Duodenal mucosa (tissue), 2 donors: ENCODE data around the gene ANXA10.

Source experiments
- H3K27ac ChIP-seq: one replicate; pipeline ENCODE4 v1.7.0; 2013; ENCODE audit warnings: low read depth, low read length
- H3K27me3 ChIP-seq, 2 donors: one replicate each; pipeline ENCODE4 v1.7.0; 2013; ENCODE audit warnings: low read length in 2 of 2, control low read depth in 1 of 2; ENCODE audit not compliant: insufficient read depth in 2 of 2, control insufficient read depth in 1 of 2
- H3K36me3 ChIP-seq, 2 donors: one replicate each; pipeline ENCODE4 v1.7.0; 2013; ENCODE audit warnings: low read length in 2 of 2, control low read depth in 1 of 2; ENCODE audit not compliant: insufficient read depth in 2 of 2, control insufficient read depth in 1 of 2
- H3K4me1 ChIP-seq, 2 donors: one replicate each; pipeline ENCODE4 v1.7.0; 2013; ENCODE audit warnings: low read length in 2 of 2, control low read depth in 1 of 2; ENCODE audit not compliant: insufficient read depth in 2 of 2, control insufficient read depth in 1 of 2
- H3K4me3 ChIP-seq, 2 donors: one replicate each; pipeline ENCODE4 v1.7.0; 2013; ENCODE audit warnings: low read length in 2 of 2, low read depth in 1 of 2
- H3K9ac ChIP-seq, 2 donors: one replicate each; pipeline ENCODE4 v1.7.0; 2013; ENCODE audit warnings: low read length in 2 of 2, low read depth in 1 of 2
- H3K9me3 ChIP-seq, 2 donors: one replicate each; pipeline ENCODE4 v1.7.0; 2013; ENCODE audit warnings: low read length in 2 of 2, control low read depth in 1 of 2; ENCODE audit not compliant: control insufficient read depth in 1 of 2

The ANXA10 gene

DNA sequence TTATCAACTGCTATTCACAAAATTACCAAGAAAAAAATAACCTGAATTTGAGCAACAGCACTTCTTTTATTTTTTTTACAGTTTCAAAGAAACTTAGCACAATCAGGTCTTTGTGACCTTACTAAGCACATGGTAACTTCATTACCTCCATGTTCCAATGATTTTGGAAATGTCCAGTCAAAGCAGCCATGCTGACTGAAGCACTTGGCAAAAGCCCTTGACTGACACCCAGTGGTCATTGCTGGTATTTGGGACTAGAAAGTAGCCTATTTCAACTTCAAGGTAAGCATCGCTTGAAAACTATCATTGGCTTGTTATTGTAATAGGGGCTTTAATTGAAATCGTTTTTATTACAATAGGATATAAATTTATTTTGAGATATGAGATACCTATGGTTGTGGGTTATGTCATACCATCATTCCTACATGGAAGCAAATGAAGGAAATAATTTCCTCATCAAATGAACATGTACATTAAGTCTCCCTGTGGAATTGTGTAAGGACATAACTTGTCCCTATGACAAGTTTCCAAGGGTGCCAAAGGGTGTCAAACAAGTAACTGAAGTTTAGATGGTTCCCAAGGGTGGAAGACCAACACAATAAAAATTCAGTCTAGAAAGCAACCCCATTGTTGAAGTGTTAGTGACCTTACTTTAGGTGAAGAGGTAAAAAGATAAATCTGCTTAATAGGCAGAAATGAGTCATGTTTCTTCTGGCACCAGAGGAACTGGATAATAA lies 15.2 kb upstream of the ANXA10 start:
- Histone ChIP-seq H3K27me3 (no peaks in the 10 kb centered on the region), H3K9me3 (no peaks in the 10 kb centered on the region), H3K4me1 (no peaks in the 10 kb centered on the region), H3K27ac (no peak overlapping the region), H3K36me3 (no peaks in the 10 kb centered on the region), H3K4me3 (no peak overlapping the region), H3K9ac (no peak overlapping the region)

DNA sequence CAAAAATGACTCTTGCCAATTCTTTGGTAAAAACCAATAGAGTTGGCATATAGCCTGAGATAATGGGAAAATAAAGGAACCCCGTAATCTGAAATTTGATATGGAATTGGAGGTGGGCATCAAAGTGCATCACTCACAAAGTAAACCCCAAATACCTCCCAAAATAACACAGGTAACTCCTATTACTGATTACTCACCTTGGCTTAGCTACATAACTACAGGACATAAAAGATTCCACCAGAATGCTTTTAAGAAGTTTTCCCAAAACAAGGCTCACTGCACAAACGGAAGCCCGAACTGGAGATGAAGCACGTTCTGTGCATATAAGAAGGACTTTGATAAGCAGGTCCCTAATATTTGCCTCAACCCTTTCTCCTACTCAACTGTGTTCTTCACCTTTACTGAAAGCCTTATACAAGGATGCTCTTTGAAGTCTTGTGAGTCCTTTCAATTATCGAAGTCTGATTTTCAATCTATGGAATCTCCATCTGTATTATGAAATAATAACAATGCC lies 14.6 kb upstream of the ANXA10 start:
- H3K4me3 ChIP-seq, result no peak overlapping the region
- no peak overlapping the region for H3K27ac ChIP-seq
- no peaks in the 10 kb centered on the region for H3K4me1 ChIP-seq
- H3K9me3 ChIP-seq, result no peaks in the 10 kb centered on the region
- H3K27me3 ChIP-seq, result no peaks in the 10 kb centered on the region
- H3K9ac ChIP-seq, result no peak overlapping the region
- no peaks in the 10 kb centered on the region for H3K36me3 ChIP-seq

DNA sequence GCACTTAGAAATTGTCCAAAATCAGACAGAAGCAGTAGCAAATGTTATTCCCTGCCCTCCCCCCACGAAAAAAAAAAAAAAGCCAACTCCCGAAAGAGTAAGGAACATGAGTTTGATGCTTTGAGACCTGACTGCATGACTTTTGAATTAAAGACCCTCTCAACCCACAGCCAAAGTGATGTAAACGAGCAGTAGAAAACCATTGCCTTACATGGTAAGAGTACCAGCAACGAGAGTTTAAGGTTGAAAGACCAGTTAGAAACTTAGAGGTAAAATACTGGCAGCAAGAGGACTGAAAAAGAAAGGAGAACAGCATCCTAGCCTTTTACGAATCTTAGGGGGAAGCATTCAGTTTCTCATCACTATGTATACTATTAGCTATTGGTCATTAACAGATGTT lies 10.0 kb upstream of the ANXA10 start:
- Histone ChIP-seq H3K4me3 (no peak overlapping the region), H3K4me1 (no peaks in the 10 kb centered on the region), H3K9me3 (peaks cover 0 to 4% of the 10 kb centered on the region in 2 donors), H3K27ac (no peak overlapping the region), H3K9ac (no peak overlapping the region), H3K27me3 (no peaks in the 10 kb centered on the region), H3K36me3 (no peaks in the 10 kb centered on the region)

DNA sequence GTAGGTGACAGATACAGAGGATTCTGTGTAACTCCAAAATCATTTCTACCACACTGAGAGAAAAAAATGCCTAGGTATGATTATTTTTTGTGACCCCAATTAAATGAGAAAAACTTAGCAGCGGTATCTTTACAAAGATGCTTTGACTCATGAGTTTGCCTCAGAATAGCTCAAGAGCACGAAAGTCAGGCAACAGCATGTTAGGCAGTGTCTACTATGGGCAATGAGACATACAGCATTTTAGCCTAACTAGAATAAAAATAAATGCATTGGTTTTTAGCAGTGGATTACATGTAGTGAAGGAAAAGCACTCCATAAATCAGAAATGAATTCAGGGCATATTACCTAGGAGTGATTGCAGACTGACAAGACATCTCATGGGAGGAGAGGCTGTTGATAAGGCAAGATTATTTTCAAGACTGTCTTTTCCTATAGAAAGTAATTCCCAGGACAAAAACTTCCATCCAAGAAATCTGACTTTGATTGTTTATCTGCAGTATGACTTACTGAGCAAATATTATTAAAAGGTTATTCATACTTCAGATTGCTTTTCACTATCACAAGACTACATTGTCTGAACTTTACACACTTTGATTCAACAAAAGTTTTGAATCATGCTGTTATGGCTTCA lies 3.6 kb downstream of the ANXA10 start:
- Histone ChIP-seq H3K27me3 (no peaks in the 10 kb centered on the region), H3K27ac (no peak overlapping the region)

DNA sequence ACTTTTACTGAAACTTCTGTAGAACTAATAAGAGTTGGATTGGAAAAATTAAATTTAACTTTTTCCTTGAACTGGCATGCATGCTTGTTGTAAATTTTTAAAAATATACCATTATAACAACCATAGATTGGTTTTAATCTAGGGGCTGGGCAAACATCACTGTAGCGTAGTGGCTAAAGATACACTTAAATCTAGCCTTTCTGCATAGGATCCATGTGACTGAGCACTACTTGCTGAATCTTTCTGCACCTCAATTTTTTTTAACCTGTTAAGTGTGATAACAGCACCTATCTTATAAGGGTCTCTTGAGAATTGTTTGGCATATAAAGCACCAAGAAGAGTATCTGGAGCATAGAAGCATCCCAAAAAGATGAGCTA lies 4.1 kb downstream of the ANXA10 start:
- Histone ChIP-seq H3K27ac (no peak overlapping the region), H3K9me3 (no peaks in the 10 kb centered on the region), H3K36me3 (no peaks in the 10 kb centered on the region), H3K27me3 (no peaks in the 10 kb centered on the region), H3K9ac (no peak overlapping the region), H3K4me1 (peaks cover 0 to 10% of the 10 kb centered on the region in 2 donors), H3K4me3 (no peak overlapping the region)

More for the DNA sequence above, 3.6 kb downstream of the ANXA10 start:
- Histone ChIP-seq H3K4me1 (peaks cover 0 to 10% of the 10 kb centered on the region in 2 donors), H3K36me3 (no peaks in the 10 kb centered on the region), H3K9me3 (no peaks in the 10 kb centered on the region), H3K4me3 (no peak overlapping the region), H3K9ac (no peak overlapping the region)

DNA sequence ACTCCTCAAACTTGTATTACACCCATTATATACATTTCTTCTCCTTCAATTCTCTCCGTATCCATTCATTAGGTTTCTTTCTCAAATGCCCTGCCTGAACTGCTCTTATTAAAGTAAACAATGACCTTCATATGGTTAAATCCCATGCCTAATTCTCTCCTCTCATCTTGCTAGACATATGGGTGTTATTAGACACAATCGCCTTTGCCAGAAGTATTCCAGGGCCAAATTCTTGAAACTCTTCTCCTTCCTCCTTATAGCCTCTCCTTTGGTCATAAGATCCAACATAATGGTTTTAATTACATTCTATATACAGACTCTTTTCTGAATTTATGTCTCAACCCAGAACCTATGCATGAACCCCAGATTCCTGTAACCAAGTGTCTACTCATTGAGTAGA lies 4.8 kb downstream of the ANXA10 start:
- Histone ChIP-seq H3K36me3 (no peaks in the 10 kb centered on the region), H3K9ac (no peak overlapping the region)

DNA sequence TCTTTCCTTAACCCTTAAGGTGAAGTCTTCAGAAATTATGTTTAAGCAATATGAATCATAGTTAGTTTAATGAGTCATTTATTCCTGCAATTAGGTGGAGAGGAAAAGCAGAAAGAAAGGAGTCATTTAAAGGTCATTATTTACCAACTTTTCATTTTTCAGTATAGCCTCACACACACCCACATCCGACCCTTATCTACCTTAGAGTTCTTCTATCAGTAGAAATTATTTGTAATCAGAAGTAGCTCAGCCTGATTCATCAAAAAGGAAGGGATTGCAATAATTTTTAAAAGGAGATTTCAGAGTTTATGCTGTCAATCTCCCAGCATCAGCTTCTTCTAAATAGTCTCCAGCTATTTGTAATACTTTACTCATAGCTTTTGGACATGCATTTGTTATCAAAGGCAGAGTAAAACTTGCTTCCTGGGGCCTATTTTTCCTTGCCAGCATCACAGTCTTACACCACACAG lies 5.9 kb downstream of the ANXA10 start:
- H3K27me3 ChIP-seq, result no peaks in the 10 kb centered on the region
- H3K27ac ChIP-seq, result no peak overlapping the region
- H3K9ac ChIP-seq, result no peak overlapping the region
- no peaks in the 10 kb centered on the region for H3K9me3 ChIP-seq
- H3K36me3 ChIP-seq, result no peaks in the 10 kb centered on the region
- H3K4me1 ChIP-seq, result peaks cover 0 to 10% of the 10 kb centered on the region in 2 donors
- H3K4me3 ChIP-seq, result no peak overlapping the region

More for the DNA sequence above, 4.8 kb downstream of the ANXA10 start:
- no peaks in the 10 kb centered on the region for H3K9me3 ChIP-seq
- no peak overlapping the region for H3K4me3 ChIP-seq
- H3K4me1 ChIP-seq, result peaks cover 0 to 10% of the 10 kb centered on the region in 2 donors
- H3K27ac ChIP-seq, result no peak overlapping the region
- H3K27me3 ChIP-seq, result no peaks in the 10 kb centered on the region

DNA sequence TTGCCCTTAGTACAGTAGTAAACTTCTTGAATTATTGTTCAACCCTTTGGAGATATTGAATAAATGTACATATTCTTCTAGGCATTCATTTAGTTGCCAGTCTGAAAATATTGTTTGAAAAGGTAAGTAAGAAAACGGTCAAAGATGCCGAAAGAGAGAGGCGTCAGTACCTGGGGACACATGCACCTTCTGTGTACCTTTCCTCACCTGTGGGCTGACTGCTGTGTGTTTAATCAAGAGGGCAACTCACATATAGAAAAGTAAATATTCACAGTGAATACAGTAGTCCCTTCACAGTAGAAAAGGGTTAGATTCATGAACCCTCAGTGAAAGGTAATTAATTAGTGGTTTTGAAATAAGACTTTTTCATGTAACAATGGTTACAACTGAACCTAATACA lies 6.9 kb downstream of the ANXA10 start:
- Histone ChIP-seq H3K9ac (no peak overlapping the region), H3K36me3 (no peaks in the 10 kb centered on the region), H3K4me1 (peaks cover 0 to 10% of the 10 kb centered on the region in 2 donors), H3K9me3 (no peaks in the 10 kb centered on the region), H3K27ac (no peak overlapping the region), H3K27me3 (no peaks in the 10 kb centered on the region), H3K4me3 (no peak overlapping the region)

DNA sequence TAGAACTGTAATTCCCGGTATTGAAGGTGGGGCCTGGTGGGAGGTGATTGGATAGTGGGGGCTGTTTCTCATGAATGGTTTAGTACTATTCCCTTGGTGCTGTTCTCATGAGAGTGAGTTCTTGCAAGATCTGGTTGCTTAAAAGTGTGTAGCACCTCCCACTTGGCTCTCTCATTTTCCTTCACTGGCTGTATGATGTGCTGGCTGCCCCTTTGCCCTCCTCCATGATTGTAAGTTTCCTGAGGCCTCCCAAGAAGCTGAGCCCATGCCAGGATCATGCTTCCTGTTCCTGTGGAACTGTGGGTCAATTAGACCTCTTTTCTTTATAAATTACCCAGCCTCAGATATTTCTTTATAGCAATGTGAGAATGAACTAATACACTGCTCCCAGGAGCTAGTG lies 8.7 kb downstream of the ANXA10 start:
- Histone ChIP-seq H3K27me3 (no peaks in the 10 kb centered on the region), H3K36me3 (no peaks in the 10 kb centered on the region), H3K27ac (no peak overlapping the region), H3K9me3 (no peaks in the 10 kb centered on the region), H3K4me3 (no peak overlapping the region), H3K4me1 (peaks cover 0 to 10% of the 10 kb centered on the region in 2 donors), H3K9ac (no peak overlapping the region)

DNA sequence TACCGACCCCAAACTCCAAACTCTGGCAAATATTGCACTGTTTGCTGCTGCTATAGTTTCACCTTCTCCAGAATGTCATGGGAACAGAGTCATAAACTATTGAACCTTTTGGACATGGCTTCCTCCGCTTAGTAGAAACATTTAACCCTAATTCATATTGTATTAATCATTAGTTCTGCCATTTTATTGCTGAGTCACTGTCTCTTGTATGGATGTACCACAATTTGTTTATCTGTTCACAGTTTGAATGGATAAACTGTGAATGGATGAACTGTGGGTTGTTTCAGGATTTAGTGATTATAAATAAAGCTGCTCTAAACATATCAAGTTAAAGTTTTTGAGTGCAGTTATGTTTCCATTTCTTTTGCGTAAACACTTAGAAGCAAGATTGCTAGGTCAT lies 10.1 kb downstream of the ANXA10 start:
- Histone ChIP-seq H3K4me3 (no peak overlapping the region), H3K4me1 (peaks cover 0 to 9% of the 10 kb centered on the region in 2 donors), H3K27ac (no peak overlapping the region), H3K27me3 (no peaks in the 10 kb centered on the region), H3K9me3 (no peaks in the 10 kb centered on the region), H3K36me3 (no peaks in the 10 kb centered on the region), H3K9ac (no peak overlapping the region)
